Thyroid gland (tissue), 4 donors: ENCODE data around the gene ANKRD17. TPM values are rescaled to one million over a fixed set of nuclear protein-coding genes. Genes with fewer than 3 reads are reported as not detected.

Experiments used
- DNase-seq, 2 donors: peaks; one replicate each; pipeline ENCODE4 v3.0.0-alpha.2; 2019
- H3K27ac ChIP-seq, 3 donors: fragments of 200-600 bp; sonication (generic); 1 replicate in 2 of 3; 2 replicates in 1 of 3; pipeline ENCODE4 v1.5.1; 2016 to 2019; ENCODE audit warnings: mild to moderate bottlenecking in 1 of 3, moderate library complexity in 1 of 3
- H3K27me3 ChIP-seq: fragments of 200-600 bp; sonication (generic); one replicate; pipeline ENCODE4 v1.5.1; 2019
- H3K36me3 ChIP-seq, 2 donors: fragments of 200-600 bp; sonication (generic); one replicate each; pipeline ENCODE4 v1.5.1; 2016 to 2019
- H3K4me1 ChIP-seq, 2 donors: fragments of 200-600 bp; sonication (generic); one replicate each; pipeline ENCODE4 v1.5.1; 2017 to 2019
- H3K4me3 ChIP-seq, 3 donors: fragments of 200-600 bp; sonication (generic); replicated peaks in 1 of 3; 1 replicate in 2 of 3; 2 replicates in 1 of 3; pipeline ENCODE4 v1.5.1; 2016; ENCODE audit warnings: mild to moderate bottlenecking in 1 of 3
- H3K9me3 ChIP-seq: fragments of 200-600 bp; sonication (generic); one replicate; pipeline ENCODE4 v1.5.1; 2017
- POLR2A ChIP-seq, 2 donors: fragments of 450-650 bp; IDR thresholded peaks; one replicate each; pipeline ENCODE4 v1.6.1; 2017; ENCODE audit warnings: antibody characterized with exemption in 2 of 2, mild to moderate bottlenecking in 2 of 2, moderate library complexity in 1 of 2
- WGBS, 2 donors: methylation state at CpG; one replicate each; pipeline ENCODE4 v1.1.5; 2017; 5-methylcytosine and 5-hydroxymethylcytosine counted together
- intact Hi-C: fragments of 100-400 bp; cut with DNase I; formaldehyde crosslinking; loops from one replicate; pipeline ENCODE4 v1.15.1; 2023
- total RNA-seq, 4 donors: library from RNA; depleted of rRNA; stranded (reverse); fragments of >200 nt; gene quantifications; one replicate each; pipeline ENCODE4 v1.2.3, GENCODE V29; 2016
- TF ChIP-seq, protein P1 (sequence below), 6 experiments: fragments of 200-600 bp in 3 of 6; fragments of 450-650 bp in 3 of 6; sonication (generic) in 3 of 6; IDR thresholded peaks; one replicate each; pipeline ENCODE4 v1.5.1; 2016 to 2019; ENCODE audit warnings: antibody characterized with exemption in 6 of 6, mild to moderate bottlenecking in 2 of 6, inconsistent platforms in 1 of 6, moderate library complexity in 1 of 6

ANKRD17 gene
- total RNA-seq, 4 donors from 2014 or later = 46.8 to 74.6 (median 64.2) TPM

DNA sequence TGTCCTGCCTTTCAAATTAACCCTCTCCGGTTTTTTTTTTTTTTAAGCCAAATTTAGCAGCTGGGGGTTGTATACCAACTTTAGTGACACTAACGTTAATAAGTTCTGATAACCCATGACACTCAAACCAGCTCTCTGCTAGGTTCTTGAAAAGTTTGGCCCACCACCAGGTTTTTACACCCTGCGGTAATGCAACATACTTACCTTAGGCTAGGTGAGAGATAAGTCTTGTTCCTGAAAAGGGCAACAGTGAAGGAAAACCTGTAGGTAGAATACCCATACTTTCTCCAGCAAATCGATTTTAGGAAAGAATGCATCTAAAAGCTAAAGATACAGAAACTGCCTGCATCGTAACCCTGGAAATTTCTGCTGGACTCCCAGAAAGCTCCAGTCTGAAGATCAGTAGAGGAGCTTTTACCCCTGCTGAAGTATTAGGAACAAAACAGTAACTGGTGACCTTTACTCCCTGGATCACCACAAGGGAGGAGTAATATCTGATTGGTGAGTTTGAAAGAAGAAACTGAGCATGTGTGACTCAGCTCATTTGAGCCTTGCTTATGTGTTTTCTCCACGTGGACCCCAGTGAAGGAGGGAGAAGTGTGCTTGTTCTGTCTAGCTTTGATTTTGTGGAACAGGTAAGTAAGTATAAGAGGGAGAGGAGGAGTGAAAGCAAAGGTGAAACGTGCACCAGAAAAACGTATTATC, 154.6 kb downstream of the ANKRD17 start:
- WGBS, 2 donors = 86 to 89% methylated on average over 8 of the region's 8 CpGs
- TF ChIP-seq POLR2A (IDR thresholded peaks at IDR 0.05) = no peak
- TF ChIP-seq, protein P1, sequence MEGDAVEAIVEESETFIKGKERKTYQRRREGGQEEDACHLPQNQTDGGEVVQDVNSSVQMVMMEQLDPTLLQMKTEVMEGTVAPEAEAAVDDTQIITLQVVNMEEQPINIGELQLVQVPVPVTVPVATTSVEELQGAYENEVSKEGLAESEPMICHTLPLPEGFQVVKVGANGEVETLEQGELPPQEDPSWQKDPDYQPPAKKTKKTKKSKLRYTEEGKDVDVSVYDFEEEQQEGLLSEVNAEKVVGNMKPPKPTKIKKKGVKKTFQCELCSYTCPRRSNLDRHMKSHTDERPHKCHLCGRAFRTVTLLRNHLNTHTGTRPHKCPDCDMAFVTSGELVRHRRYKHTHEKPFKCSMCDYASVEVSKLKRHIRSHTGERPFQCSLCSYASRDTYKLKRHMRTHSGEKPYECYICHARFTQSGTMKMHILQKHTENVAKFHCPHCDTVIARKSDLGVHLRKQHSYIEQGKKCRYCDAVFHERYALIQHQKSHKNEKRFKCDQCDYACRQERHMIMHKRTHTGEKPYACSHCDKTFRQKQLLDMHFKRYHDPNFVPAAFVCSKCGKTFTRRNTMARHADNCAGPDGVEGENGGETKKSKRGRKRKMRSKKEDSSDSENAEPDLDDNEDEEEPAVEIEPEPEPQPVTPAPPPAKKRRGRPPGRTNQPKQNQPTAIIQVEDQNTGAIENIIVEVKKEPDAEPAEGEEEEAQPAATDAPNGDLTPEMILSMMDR (IDR thresholded peaks at IDR 0.05) = no peak
- no peak for DNase-seq
- H3K4me1 ChIP-seq = no peaks in the 10 kb centered on the region
- peaks cover 12% of the 10 kb centered on the region in 2 donors for H3K36me3 ChIP-seq
- intact Hi-C loops = no loop called here
- H3K27ac ChIP-seq = no peak overlapping the region
- H3K27me3 ChIP-seq = no peaks in the 10 kb centered on the region
- H3K4me3 ChIP-seq = no peak overlapping the region
- H3K9me3 ChIP-seq = no peaks in the 10 kb centered on the region

DNA sequence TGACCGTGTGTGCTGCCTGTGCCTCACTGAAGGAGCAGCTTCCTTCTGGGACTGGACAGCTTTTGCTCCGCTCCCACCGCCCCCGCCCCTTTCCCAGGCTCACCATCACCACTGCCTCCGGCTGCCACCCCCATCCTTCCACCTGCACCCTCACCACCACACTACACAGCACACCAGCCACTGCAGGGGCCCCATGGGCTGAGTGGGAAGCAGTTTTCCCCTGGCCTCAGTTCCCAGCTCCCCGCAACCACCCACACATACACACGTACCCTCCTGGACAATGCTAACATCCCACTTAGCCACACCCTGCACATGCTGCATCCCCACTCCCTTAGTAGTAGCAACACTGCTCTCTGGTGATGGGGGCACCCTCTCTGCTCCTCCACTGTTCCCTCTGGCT, 159.5 kb downstream of the ANKRD17 start:
- no peak overlapping the region for H3K27ac ChIP-seq
- WGBS, 2 donors = 84 to 92% methylated on average over 3 to 7 of the region's 7 CpGs
- DNase-seq = no peak
- H3K4me3 ChIP-seq = no peak overlapping the region
- no peaks in the 10 kb centered on the region for H3K27me3 ChIP-seq
- no peaks in the 10 kb centered on the region for H3K9me3 ChIP-seq
- no peak for TF ChIP-seq POLR2A (IDR thresholded peaks at IDR 0.05)
- TF ChIP-seq, protein P1 (IDR thresholded peaks at IDR 0.05) = no peak
- H3K36me3 ChIP-seq = peaks cover 26 to 31% of the 10 kb centered on the region in 2 donors
- H3K4me1 ChIP-seq = no peaks in the 10 kb centered on the region
- intact Hi-C loops = no loop called here

DNA sequence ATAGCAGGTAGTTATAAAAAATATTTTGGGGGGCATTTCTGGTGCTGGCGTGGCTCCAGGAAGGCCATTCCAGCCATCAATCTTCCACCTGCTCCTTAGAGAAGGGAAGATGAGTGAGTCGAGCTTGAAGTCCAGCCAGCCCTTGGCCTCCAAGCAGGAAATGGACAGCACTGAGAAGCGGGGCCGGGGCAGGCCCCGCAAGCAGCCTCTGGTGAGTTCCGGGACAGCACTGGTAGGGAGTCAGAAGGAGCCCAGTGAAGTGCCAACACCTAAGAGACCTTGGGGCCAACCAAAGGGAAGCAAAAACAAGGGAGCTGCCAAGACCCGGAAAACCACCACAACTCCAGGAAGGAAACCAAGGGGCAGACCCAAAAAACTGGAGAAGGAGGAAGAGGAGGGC, 159.9 kb downstream of the ANKRD17 start:
- Histone ChIP-seq H3K4me1 (no peaks in the 10 kb centered on the region), H3K4me3 (no peak overlapping the region), H3K9me3 (no peaks in the 10 kb centered on the region), H3K36me3 (peaks cover 26 to 34% of the 10 kb centered on the region in 2 donors), H3K27me3 (no peaks in the 10 kb centered on the region), H3K27ac (no peak overlapping the region)
- TF ChIP-seq, protein P1 (IDR thresholded peaks at IDR 0.05) = no peak
- TF ChIP-seq POLR2A (IDR thresholded peaks at IDR 0.05) = no peak
- no peak for DNase-seq
- intact Hi-C loops = no loop called here
- WGBS, 2 donors = 79 to 91% methylated on average over 7 of the region's 7 CpGs

DNA sequence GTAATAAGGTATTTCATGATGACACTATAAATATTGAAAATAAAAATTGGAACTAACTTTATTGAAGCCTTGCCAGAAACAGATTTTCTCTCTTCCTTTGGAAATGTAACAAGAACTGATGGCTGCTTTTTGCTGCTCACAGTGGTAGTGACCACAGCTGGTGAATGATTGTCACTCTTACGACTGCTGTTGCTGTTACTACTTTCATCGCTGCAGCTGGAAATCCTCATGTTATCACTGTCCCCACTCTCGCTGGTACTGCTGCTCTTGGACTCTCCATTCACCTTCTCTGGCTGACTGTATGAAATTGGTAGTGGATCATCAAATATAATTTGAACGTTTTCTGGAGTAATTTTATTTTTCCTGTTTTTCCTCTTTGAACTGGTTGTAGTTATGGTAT, 160.6 kb downstream of the ANKRD17 start:
- Histone ChIP-seq H3K27me3 (no peaks in the 10 kb centered on the region), H3K4me3 (no peak overlapping the region), H3K4me1 (no peaks in the 10 kb centered on the region), H3K27ac (no peak overlapping the region), H3K36me3 (peaks cover 26 to 34% of the 10 kb centered on the region in 2 donors), H3K9me3 (no peaks in the 10 kb centered on the region)
- no peak for TF ChIP-seq POLR2A (IDR thresholded peaks at IDR 0.05)
- TF ChIP-seq, protein P1 (IDR thresholded peaks at IDR 0.05) = no peak
- intact Hi-C loops = no loop called here
- 89 to 90% methylated on average over 4 of the region's 4 CpGs for WGBS, 2 donors
- no peak for DNase-seq

DNA sequence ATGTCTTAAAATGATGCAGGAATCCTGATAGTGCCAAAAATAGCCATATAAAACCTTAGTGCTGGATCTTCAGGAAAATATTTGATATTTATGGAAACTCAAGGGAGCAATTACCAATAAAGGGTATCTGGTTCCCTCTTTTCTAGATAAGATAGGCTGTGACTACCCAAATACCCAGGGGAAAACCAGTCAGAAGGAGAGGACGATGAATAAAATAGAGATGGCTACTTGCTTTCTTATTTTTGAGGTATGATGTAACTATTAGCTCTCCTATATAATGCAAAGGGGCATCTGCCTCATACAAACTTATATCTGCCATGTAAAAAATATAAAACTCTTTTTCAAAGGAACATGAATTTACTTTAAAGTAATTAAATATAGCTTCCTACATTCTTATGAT, 165.7 kb downstream of the ANKRD17 start:
- Histone ChIP-seq H3K4me1 (no peaks in the 10 kb centered on the region), H3K9me3 (no peaks in the 10 kb centered on the region), H3K4me3 (no peak overlapping the region), H3K36me3 (peaks cover 29 to 41% of the 10 kb centered on the region in 2 donors), H3K27me3 (no peaks in the 10 kb centered on the region), H3K27ac (no peak overlapping the region)
- intact Hi-C loops = no loop called here
- DNase-seq = no peak
- WGBS, 2 donors = 86 to 89% methylated on average over 1 of the region's 1 CpG
- TF ChIP-seq, protein P1 (IDR thresholded peaks at IDR 0.05) = no peak
- TF ChIP-seq POLR2A (IDR thresholded peaks at IDR 0.05) = no peak
